ENCODE data around the gene ZKSCAN7.
A peak's percentile ranks its signal among the peaks of the same experiment; 100 is the strongest.
"Not testable (repeated sequence)": the region's sequence is repeated elsewhere in the genome, so short reads cannot be mapped to it uniquely, and the experiment has no call there.

The ZKSCAN7 gene
- long read RNA-seq, donor 1, partial matches to known transcripts, result 0 of 2 reads
- long read RNA-seq, donor 1, other reads (novel, unspliced or antisense), result 0 of 2 reads
- long read RNA-seq, donor 2, partial matches to known transcripts, result 0 of 2 reads
- long read RNA-seq, donor 2, other reads (novel, unspliced or antisense), result 0 of 2 reads
- long read RNA-seq, donor 3, partial matches to known transcripts, result 6 of 6 reads
- long read RNA-seq, donor 3, other reads (novel, unspliced or antisense), result 0 of 6 reads
- long read RNA-seq, donor 4, partial matches to known transcripts, result 0 of 1 reads
- long read RNA-seq, donor 4, other reads (novel, unspliced or antisense), result 0 of 1 reads
- long read RNA-seq, donor 5, result 0 reads
- long read RNA-seq, donor 6, partial matches to known transcripts, result 0 of 1 reads
- long read RNA-seq, donor 6, other reads (novel, unspliced or antisense), result 0 of 1 reads
- long read RNA-seq, donor 7, partial matches to known transcripts, result 0 of 1 reads
- long read RNA-seq, donor 7, other reads (novel, unspliced or antisense), result 0 of 1 reads
- long read RNA-seq, donor 8, partial matches to known transcripts, result 0 of 3 reads
- long read RNA-seq, donor 8, other reads (novel, unspliced or antisense), result 0 of 3 reads

DNA sequence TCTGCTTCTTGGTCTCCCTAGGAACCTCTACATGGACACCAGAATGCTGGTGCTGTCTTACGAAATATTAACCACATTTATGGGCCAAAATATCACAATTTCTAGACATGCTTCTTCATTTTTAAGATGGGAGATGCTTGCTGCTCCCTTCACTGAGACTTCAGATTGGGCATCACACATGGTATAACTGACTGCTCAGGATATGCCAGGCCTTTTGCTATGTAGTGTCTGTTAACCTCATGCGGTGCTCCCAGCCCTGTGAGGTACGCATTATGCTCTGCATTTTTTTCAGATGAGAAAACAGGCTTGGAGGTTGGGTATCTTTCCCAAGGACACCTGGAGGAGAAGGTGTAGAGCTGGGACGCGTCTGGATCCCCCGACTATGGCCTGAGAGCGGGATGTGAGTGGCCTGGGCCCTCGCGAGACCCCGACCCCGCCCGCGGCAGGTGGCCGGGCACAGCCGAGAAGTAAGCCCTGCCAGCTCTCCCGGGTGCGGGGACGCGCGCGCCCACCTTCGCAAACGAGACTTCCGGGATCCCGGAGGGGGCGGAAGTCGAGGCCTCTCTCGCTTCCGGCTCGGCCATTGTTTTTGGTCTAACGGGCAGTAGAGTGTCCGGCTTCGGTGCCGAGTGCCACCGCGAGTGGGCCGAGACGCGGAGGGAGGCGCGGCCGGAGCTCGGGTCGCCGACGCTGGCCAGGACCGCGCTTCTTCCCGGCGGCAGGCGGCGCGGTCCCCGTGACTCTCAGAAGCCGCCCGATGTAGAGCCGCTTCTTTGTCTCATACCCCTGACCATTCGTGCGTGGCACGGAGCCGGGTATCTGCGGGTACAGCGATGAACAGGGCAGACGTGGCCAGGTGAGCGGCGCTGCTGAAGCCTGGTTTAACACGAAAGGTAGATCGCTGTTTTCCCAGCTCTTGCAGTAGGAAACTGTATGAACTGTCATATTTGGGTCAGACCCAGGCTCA, at the start of gene ZKSCAN7:
ZKSCAN7 (plus strand) TSS at position 568 of the 967 bp plus-strand sequence. CDS start 1,855 bp downstream, outside the sequence.
- DNase-seq, result peak; percentile 94

DNA sequence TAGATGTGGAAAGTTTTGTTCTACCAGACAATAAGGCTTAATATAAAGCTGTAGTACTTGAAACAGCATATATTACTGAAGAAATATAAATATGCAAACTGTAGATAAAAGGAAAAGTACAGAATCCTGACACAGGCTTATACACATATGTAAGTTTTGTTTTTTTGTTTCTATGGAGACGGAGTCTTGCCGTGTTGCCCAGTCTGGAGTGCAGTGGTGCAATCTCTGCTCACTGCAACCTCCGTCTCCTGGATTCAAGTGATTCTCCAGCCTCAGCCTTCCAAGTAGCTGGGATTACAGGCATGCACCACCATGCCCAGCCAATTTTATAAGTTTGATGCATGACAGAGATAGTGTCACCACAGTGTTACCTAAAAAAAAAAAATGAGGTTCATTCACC, 48.4 kb upstream of the ZKSCAN7 start:
- DNase-seq, result no peak

DNA sequence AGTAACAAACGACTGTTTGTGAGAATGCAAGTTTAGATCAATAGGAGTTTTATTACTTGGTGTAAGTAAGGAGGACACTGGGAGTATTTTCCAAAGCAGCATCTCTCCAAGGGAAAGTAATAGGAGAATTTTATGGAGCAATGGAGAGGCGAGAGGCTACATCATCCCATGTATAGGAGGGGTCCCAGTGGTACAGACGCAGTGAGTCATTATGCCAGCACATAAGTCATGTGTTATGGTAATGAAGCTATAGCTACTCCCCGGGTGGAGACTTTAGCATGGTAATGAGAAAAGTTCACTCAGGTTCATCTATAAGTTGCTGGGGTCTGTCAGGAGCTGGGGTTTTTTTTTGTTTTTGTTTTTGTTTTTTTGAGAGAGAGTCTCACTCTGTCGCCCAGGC, 48.0 kb upstream of the ZKSCAN7 start:
- no peak for DNase-seq

- DNase-seq, result no peak
Observed at GRCh38 chr3:44509393-44509921, 45.5 kb upstream of the ZKSCAN7 start.

DNA sequence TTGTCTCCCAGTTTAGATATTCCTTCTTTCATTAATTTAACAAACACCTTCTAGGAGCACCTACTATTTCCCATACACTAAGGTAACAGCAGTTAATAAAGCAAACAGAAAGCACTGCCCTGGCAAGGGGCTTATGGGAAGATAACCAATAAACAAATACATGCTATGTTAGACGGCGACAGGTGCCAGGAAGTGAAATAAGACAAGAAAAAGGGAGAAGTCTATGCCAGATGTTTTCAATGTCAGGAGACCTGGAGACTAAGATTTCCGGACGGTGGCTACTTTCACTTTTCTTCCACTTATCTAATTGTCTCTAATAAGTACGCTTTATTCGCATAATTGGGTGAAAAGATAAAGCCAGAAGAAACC, 45.0 kb upstream of the ZKSCAN7 start:
- DNase-seq, result no peak

DNA sequence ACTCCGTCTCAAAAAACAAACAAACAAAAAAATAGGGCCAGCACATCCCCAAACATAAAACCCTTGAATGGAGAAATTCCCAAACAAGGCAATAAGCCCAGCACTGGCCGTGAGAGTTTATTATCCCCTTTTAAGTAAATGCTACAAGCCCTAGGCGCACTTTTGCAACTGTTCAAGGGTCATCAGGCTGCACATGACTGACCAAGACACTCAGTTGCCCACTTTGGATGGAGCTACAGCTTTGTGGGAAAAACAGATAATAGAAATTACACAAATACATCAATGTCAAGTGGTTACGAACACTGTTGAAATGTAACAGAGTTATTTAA, 43.8 kb upstream of the ZKSCAN7 start:
- no peak for DNase-seq

DNA sequence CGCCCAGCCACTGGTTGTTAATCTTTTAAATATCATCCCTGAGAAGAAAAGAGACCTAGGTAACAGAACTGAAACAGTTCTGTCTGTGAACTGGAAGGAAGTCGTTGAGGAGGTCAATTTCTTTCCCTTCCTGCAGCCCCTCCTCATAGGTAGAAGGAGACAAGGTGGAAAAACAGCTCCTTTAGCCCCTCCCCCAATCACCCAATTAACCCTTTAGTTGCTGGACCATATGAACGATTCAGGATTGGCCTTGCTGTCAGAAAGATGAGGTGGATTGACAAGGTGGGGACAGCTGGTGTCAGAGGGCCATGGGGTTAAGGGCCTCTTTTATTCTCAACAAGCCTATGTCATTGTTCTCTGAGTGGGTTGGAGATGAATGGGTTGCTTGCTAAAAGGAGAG, 41.5 kb upstream of the ZKSCAN7 start:
- DNase-seq, result no peak

DNA sequence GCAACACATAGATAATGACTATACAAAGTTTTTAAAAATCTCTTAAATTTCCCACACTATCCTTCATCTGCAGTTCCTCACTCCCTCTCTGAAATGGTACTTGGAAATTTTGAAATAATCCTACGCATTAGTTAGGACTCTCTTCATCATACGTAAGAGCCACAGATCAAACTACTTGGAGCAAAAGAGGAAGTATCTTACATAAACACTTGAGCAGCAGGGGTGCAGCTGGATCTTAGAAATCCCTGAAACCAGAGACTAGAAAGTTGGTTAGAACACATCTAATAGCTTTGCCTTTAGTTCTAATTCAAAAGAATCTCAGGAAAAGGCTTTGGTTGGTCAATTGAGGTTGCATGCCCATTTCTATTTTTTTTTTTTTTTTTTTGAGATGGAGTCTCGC, 38.8 kb upstream of the ZKSCAN7 start:
- DNase-seq, result no peak

DNA sequence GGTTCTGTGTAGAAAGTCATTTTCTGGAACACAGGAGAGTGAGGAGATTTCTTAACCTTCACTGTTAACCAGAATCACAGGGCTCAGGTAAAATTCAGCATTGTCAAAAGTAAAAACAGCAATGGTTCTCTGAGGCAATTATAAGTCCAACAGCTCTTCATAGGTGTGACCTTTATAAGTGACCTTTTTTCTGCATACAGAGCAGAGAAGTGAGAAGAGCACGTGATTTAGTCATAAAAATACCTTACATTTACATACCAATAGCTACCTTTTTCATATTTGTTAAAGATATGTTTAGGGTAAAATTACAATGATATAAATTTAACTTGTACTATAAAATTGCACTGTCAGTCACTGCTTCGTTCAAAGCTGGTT, 36.2 kb upstream of the ZKSCAN7 start:
- DNase-seq, result no peak

GRCh38 chr3:44521721-44522120, 33.3 kb upstream of the ZKSCAN7 start:
- DNase-seq, result no peak

DNA sequence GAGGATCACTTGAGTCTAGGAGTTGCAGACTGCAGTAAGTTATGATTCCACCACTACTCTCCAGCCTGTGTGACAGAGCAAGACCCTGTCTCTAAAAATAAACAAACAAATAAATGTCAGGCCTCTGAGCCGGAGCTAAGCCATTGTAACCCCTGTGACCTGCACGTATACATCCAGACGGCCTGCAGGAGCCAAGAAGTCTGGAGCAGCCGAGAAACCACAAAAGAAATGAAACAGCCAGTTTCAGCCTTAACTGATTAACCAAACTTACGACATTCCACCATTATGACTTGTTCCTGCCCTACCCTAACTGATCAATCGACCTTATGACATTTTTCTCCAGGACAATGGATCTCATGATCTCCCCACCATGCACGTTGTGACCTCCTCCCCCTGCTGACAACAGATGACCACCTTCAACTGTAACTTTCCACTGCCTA, 32.5 kb upstream of the ZKSCAN7 start:
- no peak for DNase-seq

DNA sequence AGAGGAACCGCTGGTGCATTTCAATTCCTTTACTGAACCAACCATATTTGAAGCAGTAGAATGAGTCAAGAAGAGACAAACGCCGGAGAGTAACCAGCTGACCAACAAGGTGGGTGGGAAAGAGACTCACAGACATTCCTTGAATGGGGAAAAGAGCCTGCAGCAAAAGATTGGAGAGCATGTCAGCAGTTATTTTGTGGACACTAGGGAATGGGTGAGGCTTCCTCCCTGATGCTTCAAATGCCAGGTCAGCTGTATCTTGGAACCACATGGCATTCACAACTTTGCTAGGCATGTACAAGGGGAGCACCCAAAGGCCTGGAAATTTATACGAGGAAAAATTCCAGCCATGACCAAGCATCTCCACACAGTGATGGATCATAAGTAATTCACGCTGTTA, 29.9 kb upstream of the ZKSCAN7 start:
- DNase-seq, result no peak

- no peak for DNase-seq
Observed at GRCh38 chr3:44529927-44530326, 25.1 kb upstream of the ZKSCAN7 start.

DNA sequence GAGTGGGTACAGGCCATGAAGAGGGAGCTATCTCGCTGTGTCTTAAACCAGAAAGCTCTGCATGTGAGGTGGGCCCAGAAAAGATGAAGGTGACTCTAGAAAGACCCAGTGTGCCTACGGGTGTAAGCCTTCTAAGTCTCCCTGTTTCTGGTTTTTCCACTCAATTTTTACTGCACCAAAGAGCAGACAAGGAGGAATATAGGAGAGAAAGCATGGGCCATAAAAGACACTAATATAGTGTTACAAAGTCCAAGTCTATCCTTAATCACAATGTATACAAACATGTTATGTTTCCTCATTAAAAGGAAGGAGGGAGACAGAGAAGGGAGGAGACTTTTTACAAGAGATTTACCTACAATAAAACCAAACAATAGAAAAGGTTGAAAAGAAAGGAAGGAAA, 24.1 kb upstream of the ZKSCAN7 start:
- no peak for DNase-seq

- DNase-seq, result not testable (repeated sequence)
Observed at GRCh38 chr3:44534659-44535058, 20.3 kb upstream of the ZKSCAN7 start.

DNA sequence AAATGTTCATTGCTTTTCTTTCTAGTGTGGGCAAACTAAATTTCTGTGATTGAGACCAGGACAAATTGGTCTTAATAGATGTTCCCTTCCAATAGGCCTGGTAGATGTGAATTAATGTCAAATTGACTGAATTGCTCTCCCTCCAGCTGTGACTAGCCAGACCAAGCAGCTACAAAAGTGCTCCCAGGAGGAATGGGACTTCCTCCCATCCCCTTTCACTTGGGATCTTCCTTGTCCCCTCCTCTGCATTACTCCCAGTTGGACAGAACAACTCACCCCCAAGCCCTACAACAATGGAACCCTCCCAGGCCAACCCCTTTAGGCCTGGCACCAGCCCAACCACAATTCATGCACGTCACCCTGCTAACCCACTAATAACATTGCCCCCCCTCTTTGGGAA, 19.6 kb upstream of the ZKSCAN7 start:
- no peak for DNase-seq

DNA sequence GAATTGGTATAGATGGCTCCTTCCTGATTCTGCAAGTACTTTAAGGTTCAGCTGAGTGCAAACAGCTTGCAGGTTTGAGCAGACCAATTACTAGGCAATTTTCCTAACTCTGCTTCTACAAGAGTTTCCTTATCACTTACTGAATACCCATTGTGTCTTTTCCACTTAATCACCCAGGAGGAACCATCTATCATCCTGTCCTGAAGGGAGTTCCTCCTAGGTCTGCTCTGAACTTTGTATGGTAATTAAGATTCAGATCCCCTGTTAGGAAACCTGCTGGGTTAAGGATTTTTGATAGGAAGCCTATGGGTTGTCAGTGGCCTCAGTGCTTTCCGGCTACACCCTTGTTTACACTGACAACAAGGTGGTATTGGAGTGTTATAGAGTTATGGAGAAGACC, 10.2 kb upstream of the ZKSCAN7 start:
- not testable (repeated sequence) for DNase-seq

- no peak for DNase-seq
Observed at GRCh38 chr3:44555723-44556122, 730 bp downstream of the ZKSCAN7 start.

GRCh38 chr3:44557074-44557473, 2.1 kb downstream of the ZKSCAN7 start:
- DNase-seq, result no peak

DNA sequence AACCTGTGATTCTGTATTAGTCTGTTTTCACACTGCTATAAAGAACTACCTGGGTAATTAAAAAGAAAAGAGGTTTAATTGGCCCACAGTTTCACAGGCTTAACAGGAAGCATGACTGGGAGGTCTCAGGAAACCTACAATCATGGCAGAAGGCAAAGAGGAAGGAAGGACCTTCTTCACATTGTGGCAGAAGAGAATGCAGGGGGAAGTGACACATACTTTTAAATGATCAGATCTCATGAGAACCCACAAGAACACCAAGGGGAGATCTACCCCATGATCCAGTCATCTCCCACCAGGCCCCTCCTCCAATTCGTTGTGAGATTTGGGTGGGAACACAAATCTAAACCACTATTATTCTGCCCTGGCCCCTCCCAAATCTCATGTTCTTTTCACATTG, 6.1 kb downstream of the ZKSCAN7 start:
- DNase-seq, result no peak

DNA sequence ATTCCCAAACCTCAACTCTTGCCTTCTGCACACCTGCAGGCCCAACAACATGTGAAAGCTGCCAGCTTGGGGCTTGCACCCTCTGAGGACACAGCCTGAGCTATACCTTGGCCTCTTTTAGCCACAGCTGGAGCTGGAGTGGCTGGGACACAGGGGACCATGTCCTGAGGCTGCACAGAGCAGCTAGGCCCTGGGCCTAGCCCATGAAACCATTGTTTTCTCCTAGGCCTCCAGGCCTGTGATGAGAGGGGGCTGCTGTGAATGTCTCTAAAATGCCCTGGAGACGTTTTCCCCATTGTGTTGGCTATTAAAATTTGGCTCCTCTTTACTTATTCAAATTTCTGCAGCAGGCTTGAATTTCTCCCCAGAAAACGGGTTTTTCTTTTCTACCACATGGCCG, 7.2 kb downstream of the ZKSCAN7 start:
- DNase-seq, result no peak

- no peak for DNase-seq
Observed at GRCh38 chr3:44568561-44568960, 13.6 kb downstream of the ZKSCAN7 start.

DNA sequence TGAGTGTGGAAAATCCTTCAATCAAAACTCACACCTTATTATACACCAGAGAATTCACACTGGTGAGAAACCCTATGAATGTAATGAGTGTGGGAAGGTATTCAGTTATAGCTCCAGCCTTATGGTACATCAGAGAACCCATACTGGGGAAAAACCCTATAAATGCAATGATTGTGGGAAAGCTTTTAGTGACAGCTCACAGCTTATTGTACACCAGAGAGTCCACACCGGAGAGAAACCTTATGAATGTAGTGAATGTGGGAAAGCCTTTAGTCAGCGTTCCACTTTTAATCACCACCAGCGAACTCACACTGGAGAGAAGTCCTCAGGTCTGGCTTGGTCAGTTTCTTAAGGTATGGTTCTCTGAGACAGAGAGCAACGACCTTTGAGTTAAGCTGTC, 16.0 kb downstream of the ZKSCAN7 start:
- no peak for DNase-seq
